NCI-H510A (cell line): ENCODE measurements around the gene PPM1B.
"Not testable (repeated sequence)": the region's sequence is repeated elsewhere in the genome, so short reads cannot be mapped to it uniquely, and the experiment has no call there.

ENCODE experiments used
- DNase-seq: peaks from one replicate; lab custom pipeline; 2025; lab: John Stamatoyannopoulos, UW

Gene PPM1B

DNA sequence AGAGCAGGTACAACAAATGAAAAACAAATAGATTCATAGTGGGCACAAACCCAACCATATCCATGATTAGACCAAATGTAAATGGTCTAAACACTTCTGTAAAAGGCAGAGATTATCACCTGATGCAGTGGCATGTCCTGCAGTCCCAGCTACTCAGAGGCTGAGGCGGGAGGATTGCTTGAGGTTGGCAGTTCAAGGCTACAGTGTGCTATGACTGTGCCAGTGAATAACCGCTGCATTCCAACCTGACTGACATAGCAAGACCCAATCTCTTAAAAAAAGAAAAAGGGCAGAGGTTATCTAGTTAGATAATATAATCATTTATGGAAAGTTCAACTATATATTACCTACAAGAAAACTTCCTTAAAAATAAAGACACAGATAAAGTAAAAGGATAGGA is 85.3 kb downstream of the PPM1B start:
- no peak for DNase-seq

DNA sequence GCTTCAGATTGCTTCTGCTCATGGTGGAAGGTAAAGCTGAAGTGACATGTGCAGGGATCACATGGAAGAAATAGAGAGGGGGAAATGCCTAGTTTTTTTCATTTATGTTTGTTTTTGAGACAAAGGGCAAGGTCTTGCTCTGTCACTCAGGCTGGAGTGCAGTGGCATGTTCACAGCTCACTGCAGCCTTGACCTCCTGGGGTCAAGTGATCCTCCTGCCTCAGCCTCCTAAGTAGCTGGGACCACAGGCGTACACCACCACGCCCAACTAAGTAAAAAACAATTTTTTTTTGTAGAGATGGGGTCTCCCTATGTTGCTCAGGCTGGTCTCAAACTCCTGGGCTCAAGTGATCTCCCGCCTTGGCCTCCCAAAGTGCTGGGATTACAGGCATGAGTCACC is 87.0 kb downstream of the PPM1B start:
- not testable (repeated sequence) for DNase-seq

DNA sequence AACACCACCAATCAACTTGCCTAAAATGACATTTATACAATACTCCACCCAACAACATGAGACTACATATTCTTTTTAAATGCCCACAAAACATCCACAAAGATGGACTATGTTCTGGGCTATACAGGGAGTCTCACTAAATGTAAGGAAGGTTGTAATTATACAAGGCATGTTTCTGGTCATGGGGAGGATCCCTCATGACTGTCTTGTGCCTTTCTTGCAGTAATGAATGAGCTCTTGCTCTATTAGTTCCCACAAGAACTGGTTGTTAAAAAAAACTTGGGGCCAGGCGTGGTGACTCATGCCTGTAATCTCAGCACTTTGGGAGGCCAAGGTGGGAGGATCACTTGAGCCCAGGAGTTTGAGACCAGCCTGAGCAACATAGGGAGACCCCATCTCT is 89.1 kb downstream of the PPM1B start:
- not testable (repeated sequence) for DNase-seq

DNA sequence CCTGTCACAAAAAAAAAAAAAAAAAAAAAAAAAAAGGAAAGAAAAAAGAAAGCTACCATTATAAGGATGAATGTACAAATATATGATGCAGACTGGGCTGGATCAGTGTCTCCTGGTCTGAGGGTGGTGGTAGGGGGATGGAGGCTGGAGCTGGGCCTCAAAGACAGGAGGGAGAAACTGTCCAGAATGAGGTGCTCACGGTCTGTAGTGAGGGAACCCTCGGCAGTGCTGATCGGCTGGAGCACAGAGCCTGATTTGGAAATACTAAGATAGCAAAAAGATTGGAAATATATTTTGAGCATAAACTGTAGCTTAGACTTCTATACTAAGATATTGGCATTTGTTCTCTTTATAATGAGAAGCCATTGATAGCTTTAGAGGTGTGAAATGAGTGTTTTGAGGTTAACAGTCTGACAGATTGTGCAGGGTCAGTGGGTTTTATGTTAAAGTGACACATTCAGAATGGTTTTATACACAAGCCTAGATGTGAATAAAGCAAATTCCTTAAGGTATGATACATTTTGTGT is 98.7 kb downstream of the PPM1B start:
- no peak for DNase-seq

DNA sequence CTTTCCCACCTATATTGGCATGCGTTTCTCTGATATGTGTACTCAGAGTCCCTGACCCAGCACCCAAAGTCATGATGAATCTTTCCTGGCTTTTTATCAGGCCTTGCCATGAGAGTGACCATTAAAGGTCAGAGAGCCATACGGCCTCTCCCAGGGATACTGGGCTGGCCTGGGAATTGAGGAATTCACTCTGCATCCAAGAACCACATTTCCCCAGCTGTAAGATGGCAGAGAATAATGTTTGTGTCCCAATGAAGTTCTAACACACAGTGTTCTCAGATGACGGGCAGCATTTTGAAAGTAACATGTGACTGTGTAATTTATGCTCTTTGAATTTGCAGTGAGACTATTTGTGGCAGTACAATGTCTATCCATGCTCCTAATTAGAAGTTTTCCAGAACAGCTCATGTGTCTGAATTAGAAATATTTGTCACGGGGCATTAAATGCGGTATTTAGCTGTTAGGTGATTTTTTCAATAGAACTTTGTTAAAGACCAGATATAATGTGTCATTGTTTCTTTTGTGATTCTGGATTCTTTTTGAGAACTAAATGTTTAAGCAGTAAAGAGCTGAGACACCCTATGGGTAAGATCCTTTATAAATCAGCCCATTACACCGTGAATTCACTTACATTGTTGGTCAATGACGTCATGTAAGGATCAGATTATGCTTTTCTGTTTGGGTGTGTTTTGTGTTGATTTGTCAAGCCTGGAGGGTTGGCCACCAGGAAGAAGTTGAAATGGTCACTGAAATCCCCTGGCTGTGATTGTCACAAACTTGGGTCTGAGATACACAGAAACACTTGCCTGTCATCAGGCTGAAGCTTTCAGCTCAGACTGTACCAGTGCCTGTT is 99.3 kb downstream of the PPM1B start:
- DNase-seq: no peak

DNA sequence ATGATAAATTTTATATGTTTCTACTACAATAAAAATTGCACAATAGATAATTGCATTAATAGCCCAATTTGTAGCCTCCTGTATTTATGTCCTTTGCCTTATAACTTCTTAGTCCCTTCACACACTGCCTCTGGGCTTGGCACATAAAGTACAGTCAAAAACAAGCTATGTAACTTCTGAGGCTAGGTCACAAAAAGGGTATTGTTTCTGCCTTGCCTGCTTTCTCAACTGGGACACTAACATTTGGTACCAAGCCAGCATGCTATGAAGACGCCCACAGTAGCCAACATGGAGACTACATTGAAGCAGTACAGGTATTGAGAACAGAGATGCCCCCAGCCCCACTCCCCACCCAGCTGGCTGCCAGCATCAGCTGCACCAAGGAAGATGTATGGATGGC is 101.2 kb downstream of the PPM1B start:
- no peak for DNase-seq

DNA sequence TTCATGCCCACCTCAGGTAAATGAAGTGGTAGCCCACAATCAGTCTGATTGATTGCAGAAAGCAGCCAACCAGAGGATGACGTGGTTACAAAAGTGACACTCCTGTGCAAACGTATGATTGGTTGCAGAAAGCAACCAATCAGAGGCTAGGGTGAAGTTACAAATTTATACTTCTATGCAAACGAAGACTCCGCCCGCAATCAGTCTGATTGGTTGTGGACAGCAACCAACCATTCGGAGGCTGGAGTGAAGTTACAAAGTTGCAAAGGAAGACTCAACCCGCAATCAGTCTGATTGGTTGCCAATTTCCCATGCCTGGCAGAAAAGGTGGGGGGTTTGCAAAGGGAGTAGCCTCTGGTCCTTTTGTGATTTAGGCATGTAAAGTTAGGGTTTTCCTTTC is 102.6 kb downstream of the PPM1B start:
- no peak for DNase-seq

DNA sequence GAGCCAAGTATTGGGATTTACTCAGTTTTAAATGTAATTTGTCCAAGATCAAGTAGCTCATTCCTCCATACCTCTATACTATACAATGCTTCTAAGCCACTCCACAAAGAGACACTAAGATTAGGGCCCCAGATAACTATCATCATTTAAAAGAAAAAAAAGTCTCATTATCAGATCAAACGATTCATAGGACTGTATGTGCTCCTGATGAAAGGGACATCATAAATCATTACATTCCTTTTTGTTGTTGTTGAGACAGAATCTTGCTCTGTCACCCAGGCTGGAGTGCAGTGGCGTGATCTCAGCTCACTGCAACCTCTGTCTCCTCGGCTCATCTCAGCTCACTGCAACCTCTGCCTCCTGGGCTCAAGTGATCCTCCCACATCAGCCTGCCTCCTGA is 104.4 kb downstream of the PPM1B start:
- DNase-seq: no peak

DNA sequence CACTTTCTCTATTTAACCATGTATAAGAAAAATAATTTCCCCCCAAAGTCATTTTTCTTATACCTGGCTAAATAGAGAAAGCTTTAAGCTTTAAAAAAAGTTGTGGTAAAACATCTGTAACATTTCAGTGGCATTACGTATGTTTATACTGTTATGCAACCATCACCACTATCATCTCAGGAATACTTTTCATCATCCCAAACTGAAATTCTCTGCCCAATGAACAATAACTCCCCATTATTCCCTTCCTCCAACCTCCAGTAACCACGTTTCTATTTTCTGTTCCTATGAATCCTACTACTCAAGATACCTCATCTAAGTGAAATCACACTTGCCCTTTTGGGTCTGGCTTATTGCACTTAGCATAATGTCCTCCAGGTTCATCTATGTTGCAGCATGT is 104.9 kb downstream of the PPM1B start:
- no peak for DNase-seq

DNA sequence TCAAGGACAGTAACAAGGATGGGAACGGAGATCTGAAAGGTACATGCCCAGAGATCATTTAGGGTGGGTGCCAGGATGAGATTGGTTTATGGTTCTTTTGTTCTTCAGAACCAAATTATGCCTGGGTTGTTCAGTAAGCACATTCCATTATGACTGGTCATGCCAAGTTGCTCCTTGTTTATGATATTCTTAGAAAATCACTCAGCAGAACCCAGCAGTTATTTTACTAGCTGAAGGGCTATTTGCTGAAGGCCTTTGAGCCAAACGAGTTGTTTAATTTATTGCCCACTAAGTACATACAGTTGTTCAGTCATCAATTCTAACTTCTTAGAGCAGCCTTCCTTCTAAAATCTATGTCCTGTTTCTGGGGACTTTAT is 107.2 kb downstream of the PPM1B start:
- DNase-seq: no peak

DNA sequence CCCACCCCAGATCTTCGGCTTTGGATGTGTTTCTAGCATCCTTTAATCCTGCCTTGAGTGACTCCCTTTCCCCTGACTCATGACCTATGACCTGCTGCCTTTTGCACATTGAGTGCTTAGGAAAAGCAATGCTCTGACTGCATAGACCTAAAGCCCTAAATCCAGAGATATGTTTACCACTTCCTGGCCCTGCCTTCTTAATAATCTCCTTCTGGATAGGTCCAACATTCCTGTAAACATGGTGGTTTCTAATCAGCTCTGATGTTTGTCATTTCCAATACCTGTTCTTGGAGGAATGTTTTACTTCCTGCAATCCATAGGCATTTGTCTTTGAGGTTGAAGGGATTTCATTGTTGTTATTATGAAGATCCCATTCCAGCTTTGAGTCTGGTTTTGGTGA is 108.9 kb downstream of the PPM1B start:
- no peak for DNase-seq

DNA sequence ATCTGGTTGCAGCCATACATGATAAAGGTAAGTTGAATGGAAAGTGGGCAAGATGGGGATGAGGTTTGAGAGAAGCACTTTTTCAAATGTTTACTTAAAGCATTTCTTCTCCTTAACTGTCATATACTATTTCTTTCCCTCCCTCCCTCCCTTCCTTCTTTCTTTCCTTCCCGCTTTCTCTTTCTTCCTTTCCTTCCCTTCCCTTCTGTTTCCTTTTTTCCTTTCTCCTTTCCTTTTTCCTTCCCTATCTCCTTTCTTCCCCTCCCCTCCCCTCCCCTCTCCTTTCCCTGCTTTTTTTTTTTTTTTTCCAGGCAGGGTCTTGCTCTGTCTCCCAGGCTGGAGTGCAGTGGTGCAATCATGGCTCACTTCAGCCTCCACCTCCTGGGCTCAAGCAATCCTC is 112.2 kb downstream of the PPM1B start:
- no peak for DNase-seq
